HG03442 (cell line): Measurements from ENCODE around the gene TLR10.

ENCODE experiments used
- ATAC-seq: cut with Tn5 transposase; IDR thresholded peaks from one replicate; pipeline ENCODE4 v1.9.1; 2021; ENCODE audit warnings: mild to moderate bottlenecking, moderate library complexity; ENCODE audit not compliant: unreplicated experiment

The TLR10 gene

DNA sequence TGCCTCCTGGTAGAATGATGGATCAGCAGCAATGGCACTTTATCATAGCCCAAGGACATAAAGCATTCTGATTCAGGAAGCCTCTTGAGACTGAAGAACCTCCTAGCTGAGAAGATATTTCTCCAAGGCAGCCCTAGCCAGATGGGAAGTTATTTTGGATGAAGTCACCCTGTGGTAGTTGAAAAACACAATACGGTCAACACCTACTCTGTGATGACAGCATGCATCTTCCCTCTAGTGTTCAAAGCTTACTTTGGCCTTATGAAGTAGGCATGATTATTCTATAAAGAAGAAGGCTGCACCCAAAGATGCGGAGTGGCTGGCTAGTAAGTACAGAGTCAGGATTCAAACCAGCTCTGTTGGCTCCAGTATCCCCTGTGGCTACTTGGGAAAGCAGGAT, 47.9 kb downstream of the TLR10 start:
- no peak for ATAC-seq

DNA sequence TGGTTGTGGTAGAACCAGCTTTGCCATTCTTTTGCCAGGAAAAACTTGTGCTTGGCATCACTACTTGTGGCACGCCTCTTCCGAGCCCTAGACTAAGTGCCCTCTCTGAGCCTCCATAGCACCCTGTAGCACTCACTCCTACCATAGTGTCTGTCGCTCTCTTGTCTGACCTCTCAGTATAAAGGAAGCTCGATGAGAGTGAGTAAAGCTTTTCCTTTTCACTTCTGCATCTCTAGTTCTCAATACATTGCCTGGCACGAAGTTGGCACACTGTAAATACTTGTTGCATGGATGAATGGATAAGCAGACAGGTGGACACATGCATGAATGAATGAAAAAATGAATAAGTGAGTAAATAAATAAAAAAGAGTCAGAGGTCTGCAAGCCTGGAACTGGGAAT, 48.3 kb downstream of the TLR10 start:
- ATAC-seq: no peak

DNA sequence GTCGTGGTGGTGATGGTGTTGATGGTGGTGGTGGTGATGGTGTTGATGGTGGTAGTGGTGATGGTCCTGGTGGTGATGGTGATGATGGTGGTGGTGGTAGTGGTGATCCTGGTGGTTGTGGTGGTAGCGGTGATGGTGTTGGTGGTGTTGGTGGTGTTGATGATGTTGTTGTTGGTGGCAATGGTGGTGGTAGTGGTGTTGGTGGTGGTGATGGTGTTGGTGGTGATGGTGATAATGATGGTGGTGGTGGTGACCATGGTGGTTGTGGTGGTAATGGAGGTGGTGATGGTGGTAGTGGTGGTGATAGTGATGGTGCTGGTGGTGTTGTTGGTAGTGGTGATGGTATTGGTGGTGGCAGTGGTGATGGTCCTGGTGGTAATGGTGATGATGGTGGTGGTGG, 49.1 kb downstream of the TLR10 start:
- no peak for ATAC-seq

DNA sequence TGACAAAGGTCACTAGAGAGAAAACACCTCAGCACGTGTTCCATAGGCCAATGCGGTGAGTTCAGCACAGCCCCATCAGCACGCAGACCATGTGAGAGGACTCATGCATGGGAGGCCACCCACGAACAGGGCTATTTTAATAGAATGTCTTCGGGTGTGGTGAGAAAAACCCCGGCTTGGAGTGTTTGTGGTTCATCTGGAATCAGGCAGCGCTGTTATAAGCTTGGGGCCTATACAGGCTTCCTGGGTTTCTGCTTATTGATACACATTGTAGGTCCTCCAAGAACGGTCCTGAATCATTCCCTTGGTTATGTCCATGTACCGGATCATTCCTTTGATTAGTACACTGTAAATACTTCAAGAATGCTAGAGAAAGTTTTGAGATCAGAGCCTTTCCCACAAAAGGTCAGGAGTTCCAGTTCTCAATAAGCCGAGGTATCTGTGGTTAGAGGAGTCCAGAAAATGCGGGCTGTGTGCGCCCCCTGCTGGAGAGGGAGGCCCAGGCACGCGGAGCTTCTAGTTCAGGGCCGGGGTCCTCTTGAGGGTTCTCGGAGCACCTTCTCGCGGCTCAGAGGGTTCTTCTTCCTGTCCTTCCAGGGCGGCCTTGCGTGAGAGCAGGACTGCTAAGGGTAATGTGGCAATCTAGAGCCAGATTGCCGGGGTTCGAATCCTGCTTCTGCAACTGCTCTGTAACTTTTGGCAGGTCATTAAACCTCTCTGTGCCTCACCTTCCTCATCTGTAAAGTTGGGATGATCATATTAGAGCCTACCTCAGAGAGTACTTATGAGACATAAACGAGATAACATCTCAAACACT, 51.8 kb downstream of the TLR10 start:
- ATAC-seq: peak; percentile 93

DNA sequence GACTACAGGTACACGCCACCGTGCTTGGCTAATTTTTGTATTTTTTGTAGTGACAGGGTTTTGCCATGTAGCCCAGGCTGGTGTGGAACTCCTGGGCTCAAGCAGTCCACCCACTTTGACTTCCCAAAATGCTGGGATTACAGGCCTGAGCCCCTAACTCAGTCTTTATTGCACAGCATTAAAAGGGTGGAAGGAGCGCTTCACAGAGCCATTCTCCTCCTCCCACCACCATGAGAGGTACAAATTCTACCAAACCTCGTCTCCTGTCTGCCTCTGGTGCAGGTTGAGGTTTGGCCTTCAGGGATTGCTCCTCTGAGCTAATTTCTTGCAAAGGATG, 52.3 kb downstream of the TLR10 start:
- ATAC-seq: no peak

DNA sequence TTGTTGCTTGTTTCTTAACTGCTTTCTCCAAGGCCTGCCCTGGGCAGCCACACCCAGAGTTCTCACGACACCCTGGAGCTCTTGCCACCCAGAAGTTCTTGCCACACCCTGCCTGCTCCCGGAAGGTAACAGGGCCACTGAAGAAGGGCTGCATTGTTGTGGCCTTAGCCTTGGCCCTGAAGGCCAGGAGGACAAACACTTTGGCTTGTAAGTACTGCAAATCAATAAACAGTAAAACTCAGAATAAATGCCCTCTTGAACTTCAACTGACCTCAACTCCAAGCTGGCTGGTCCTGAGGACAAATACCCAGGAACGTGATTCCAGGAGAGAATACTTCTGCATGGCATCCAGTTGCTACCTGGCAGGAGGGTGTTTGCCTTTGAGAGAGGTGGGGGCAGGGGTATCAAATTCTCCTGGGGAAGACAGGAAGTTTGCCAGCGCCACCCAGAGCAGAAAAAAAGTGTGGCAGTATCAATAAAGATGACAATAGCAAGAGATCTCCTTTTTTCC, 54.1 kb downstream of the TLR10 start:
- ATAC-seq: no peak

DNA sequence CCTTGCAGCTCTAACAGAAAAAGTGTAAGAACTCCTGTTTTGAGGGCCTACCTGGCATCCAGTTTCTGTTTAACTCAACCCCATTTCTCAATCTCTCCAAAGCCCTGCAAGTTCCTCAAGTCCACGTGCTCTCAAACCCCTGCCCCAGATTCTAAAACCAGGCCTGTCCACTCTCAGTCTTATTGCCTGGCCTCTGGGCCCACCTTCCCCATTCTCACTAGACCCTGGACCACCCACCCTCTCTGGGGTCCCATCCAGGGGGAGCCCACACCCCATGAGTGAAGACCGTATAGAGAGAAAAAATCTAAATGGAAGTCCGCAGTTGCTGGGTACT, 58.3 kb downstream of the TLR10 start:
- ATAC-seq: no peak

DNA sequence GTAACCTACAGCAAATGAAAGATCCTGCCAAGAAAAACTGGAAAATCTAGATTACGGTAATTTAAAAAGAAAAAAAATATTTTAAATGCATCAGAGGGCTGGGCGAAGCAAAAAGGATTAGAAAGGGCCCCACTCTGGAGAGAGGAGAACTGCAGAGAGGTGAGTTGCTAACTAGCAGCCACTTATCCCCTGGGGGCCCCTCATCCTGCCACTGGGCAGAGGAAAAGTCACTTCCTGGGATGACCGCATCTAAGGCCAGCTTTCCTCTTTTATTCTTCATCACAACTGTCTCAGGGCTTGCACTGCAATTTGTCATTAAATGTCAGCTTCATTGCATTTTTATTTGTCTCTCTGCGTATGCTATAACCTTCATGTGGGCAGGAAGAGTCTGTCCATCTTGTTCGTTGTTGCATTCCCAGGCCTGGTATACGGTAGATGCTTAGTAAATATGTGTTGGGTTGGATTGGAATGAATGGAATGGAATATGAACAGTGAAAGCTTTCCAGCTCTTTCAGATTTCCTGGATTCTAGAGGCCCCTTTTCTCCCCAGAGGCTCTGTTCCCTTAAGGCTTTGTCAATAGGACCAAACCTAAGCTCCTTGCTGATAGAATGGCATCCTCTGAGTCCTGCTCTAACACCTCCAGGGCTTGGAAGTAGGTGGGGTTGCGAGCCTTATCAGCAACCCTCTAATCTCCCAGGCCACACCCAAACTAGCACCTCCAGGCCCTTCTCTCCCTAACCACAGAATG, 58.9 kb downstream of the TLR10 start:
- ATAC-seq: no peak

DNA sequence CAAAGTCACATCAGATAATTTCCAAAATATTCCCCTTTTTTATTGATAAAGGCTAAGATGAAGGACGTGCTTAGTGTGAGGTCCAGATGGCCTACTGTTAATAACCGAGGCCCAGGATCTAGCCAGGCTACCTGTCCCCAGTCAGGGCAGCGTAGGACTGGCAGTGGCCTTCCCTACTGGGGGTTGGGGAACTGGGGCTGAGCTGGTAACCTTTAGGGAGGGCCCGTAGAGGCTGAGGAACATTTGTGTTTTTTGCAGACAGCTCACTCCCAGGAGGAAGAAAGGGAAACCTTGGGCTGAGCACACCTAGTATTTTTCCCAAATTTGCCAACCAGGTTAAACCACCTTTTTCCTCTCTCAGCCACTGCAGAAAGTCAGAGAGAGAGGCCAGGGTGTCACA, 59.7 kb downstream of the TLR10 start:
- no peak for ATAC-seq
